Mesothelial cell of epicardium (in vitro differentiated cells): ENCODE data around the gene GJB5. TPM values are rescaled to one million over a fixed set of nuclear protein-coding genes. Genes with fewer than 3 reads are reported as not detected.

Experiments used
- DNase-seq, 2 experiments: peaks; one replicate each; pipeline ENCODE4 v3.0.0; 2021; ENCODE audit warnings: low spot score in 2 of 2; ENCODE audit not compliant: unreplicated experiment in 2 of 2
- H3K27ac Mint-ChIP-seq: 2 replicates; pipeline ENCODE4 v1.8.0; 2021; ENCODE audit warnings: mixed read lengths
- H3K27me3 Mint-ChIP-seq: 2 replicates; pipeline ENCODE4 v1.8.0; 2021; ENCODE audit warnings: low read depth, mixed read lengths
- H3K36me3 Mint-ChIP-seq: 2 replicates; pipeline ENCODE4 v1.8.0; 2021; ENCODE audit warnings: mixed read lengths
- H3K4me1 Mint-ChIP-seq: 2 replicates; pipeline ENCODE4 v1.8.0; 2021; ENCODE audit warnings: mixed read lengths
- H3K4me3 Mint-ChIP-seq: 2 replicates; pipeline ENCODE4 v1.8.0; 2021; ENCODE audit warnings: mild to moderate bottlenecking, moderate library complexity, mixed read lengths
- H3K9me3 Mint-ChIP-seq: 2 replicates; pipeline ENCODE4 v1.8.0; 2021; ENCODE audit warnings: mixed read lengths
- total RNA-seq: library from RNA; stranded (reverse); gene quantifications from 3 replicates; pipeline ENCODE4 v1.2.1, GENCODE V29; 2021
- TF ChIP-seq, protein P1 (sequence below): fragments of 200-600 bp; sonication (generic); IDR thresholded peaks from one replicate; pipeline ENCODE4 v1.5.0; 2021; ENCODE audit warnings: antibody characterized with exemption; ENCODE audit not compliant: unreplicated experiment

GJB5 gene
- total RNA-seq, 1 donor from 2014 or later = 0.38 TPM

DNA sequence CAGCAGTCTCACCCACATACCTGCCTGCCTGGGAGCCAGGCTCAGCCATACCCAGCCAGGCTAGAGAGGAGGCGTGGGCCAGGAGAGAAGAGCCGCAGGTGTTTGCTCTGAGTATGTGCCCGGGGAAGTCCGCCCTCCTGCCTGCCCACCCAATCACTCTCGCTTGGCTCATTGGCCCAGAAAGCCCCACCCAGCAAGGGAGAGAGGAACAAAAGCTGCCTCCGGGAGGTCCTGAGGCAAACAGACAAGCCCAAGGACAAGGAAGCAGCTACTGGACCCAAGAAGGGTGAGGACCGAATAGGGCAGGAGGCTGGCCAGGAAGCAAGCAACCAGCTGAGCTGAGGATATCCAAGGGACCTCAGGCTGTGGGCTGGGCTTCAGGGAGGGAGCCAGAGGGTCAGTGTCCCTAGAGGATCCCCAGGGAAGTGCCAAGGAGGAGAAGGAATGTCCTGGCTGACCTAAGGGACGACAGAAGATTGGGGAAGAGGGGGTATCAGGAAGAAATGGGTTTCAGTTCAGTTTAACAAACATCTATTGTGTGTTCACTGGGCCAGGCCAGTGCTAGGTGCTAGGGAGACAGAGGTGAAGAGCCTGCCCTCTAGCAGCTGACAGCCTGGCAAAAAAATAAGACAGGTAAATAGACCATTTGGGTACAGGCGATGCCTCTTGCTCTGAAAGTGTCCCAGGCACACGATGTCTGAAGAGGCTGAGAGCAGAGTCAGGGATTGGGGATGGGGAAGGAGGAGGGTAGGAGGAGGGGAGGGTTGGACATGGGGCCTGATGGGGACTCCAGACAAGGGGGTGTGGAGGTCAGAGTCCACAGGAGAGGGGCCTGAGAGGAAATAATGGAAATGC lies 4.9 kb downstream of the GJB5 start, which contains the start of gene GJB4:
Gene GJB4 (plus strand): TSS at position 238 of the 855 bp plus-strand sequence. CDS start 1,515 bp downstream, outside the sequence.
- TF ChIP-seq, protein P1, sequence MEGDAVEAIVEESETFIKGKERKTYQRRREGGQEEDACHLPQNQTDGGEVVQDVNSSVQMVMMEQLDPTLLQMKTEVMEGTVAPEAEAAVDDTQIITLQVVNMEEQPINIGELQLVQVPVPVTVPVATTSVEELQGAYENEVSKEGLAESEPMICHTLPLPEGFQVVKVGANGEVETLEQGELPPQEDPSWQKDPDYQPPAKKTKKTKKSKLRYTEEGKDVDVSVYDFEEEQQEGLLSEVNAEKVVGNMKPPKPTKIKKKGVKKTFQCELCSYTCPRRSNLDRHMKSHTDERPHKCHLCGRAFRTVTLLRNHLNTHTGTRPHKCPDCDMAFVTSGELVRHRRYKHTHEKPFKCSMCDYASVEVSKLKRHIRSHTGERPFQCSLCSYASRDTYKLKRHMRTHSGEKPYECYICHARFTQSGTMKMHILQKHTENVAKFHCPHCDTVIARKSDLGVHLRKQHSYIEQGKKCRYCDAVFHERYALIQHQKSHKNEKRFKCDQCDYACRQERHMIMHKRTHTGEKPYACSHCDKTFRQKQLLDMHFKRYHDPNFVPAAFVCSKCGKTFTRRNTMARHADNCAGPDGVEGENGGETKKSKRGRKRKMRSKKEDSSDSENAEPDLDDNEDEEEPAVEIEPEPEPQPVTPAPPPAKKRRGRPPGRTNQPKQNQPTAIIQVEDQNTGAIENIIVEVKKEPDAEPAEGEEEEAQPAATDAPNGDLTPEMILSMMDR = no peak
- H3K4me3 Mint-ChIP-seq = no peak within 1 kb of the TSS
- no peak for DNase-seq
- no peaks in the 10 kb centered on the region for H3K4me1 Mint-ChIP-seq
- peaks cover 10% of the 10 kb centered on the region for H3K27me3 Mint-ChIP-seq
- H3K27ac Mint-ChIP-seq = no peak within 1 kb of the TSS
- no peaks in the 10 kb centered on the region for H3K36me3 Mint-ChIP-seq
- no peaks in the 10 kb centered on the region for H3K9me3 Mint-ChIP-seq

DNA sequence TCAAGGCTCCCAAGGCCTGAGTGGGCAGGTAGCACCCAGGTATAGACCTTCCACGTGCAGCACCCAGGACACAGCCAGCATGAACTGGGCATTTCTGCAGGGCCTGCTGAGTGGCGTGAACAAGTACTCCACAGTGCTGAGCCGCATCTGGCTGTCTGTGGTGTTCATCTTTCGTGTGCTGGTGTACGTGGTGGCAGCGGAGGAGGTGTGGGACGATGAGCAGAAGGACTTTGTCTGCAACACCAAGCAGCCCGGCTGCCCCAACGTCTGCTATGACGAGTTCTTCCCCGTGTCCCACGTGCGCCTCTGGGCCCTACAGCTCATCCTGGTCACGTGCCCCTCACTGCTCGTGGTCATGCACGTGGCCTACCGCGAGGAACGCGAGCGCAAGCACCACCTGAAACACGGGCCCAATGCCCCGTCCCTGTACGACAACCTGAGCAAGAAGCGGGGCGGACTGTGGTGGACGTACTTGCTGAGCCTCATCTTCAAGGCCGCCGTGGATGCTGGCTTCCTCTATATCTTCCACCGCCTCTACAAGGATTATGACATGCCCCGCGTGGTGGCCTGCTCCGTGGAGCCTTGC lies 6.4 kb downstream of the GJB5 start:
- H3K4me1 Mint-ChIP-seq = no peaks in the 10 kb centered on the region
- peaks cover 10% of the 10 kb centered on the region for H3K27me3 Mint-ChIP-seq
- no peaks in the 10 kb centered on the region for H3K9me3 Mint-ChIP-seq
- DNase-seq = no peak
- H3K36me3 Mint-ChIP-seq = no peaks in the 10 kb centered on the region
- H3K27ac Mint-ChIP-seq = no peak overlapping the region
- no peak overlapping the region for H3K4me3 Mint-ChIP-seq
- TF ChIP-seq, protein P1 = no peak

DNA sequence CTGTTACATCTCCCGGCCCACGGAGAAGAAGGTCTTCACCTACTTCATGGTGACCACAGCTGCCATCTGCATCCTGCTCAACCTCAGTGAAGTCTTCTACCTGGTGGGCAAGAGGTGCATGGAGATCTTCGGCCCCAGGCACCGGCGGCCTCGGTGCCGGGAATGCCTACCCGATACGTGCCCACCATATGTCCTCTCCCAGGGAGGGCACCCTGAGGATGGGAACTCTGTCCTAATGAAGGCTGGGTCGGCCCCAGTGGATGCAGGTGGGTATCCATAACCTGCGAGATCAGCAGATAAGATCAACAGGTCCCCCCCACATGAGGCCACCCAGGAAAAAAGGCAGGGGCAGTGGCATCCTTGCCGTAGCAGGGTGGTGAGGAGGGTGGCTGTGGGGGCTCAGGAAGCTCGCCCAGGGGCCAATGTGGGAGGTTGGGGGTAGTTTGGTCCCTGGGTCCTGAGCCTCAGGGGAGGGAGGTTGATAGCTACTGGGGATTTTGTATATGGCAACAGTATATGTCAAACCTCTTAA lies 7.0 kb downstream of the GJB5 start:
- no peaks in the 10 kb centered on the region for H3K9me3 Mint-ChIP-seq
- no peaks in the 10 kb centered on the region for H3K36me3 Mint-ChIP-seq
- no peak overlapping the region for H3K4me3 Mint-ChIP-seq
- H3K27ac Mint-ChIP-seq = no peak overlapping the region
- TF ChIP-seq, protein P1 = no peak
- no peak for DNase-seq
- H3K27me3 Mint-ChIP-seq = peaks cover 10% of the 10 kb centered on the region
- no peaks in the 10 kb centered on the region for H3K4me1 Mint-ChIP-seq

DNA sequence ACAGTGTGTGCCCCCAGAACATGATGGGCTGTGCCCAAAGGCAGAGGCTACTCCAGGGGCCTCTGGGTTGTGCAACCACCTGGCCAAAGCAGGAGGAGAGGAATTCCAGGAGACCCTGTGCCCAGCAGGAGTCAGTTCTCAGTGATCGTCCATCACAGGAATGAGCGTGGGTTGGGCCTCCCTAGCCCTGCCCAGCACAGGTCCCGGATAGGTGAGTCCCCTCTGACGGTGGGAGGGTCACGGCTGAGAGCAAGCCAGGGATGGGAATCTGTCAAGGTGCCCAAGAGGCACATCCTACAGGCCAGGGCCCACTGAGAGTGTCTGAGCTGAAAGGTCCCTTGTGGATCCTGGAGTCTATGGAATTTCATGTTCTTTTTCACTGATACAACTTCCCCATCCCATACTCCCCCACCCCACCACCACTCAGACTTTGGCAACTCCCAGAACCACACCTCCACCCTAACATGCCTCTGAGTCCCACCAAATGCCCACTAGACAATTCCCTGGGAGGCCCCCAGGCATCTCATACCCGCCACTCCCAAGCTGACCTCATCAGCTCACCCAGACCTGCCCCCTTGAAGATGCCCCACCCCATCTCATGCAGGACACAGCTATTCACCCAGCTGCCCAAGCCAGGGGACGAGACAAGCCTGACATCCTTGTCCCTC lies 7.8 kb downstream of the GJB5 start:
- Mint-ChIP-seq H3K27ac (no peak overlapping the region), H3K36me3 (no peaks in the 10 kb centered on the region), H3K27me3 (peaks cover 10% of the 10 kb centered on the region), H3K4me1 (no peaks in the 10 kb centered on the region), H3K4me3 (no peak overlapping the region), H3K9me3 (no peaks in the 10 kb centered on the region)
- TF ChIP-seq, protein P1 = no peak
- no peak for DNase-seq

DNA sequence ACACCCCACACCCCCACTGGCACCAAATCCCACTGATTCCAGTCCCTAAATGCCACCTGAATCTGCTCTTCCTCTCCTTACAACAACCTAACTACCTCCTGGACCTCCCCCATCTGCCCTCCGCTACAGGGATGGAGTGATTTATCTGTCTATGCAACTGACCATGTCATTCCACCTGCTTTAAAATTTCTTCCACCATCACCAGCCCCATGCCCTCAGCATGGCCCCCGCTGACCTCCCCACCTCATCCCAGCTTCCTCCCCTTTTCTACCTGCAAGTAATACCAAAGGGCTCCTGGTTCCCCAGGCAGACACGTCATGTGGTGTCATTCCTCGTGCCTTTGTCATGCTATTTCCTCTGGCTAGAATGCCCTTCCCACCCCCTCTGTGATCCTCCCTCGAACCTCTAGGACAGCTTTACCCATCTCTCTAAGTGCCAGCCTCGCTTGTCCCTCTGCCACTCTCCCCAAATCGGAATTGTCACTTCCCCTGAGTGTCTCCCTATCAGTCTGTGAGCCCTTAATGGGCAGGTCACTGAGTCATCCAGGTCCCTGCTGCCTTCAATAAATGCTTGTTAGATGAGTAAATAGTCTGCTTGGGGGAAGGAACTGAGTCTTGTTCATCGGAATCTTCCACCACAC lies 8.4 kb downstream of the GJB5 start:
- TF ChIP-seq, protein P1 = no peak
- Mint-ChIP-seq H3K4me3 (no peak overlapping the region), H3K27me3 (peaks cover 10% of the 10 kb centered on the region), H3K27ac (no peak overlapping the region), H3K9me3 (no peaks in the 10 kb centered on the region), H3K4me1 (no peaks in the 10 kb centered on the region), H3K36me3 (no peaks in the 10 kb centered on the region)
- no peak for DNase-seq
